Stimulated activated CD8-positive, alpha-beta memory T cell treated with anti-CD3 and anti-CD28 coated beads, Interleukin-7, amount 100 ng/mL, for 48 hours (primary cell): ENCODE results near the gene CCR9.

Experiments used
- DNase-seq, 2 donors: peaks; one replicate each; pipeline ENCODE4 v3.0.0-alpha.2; 2020; ENCODE audit warnings: low read depth in 1 of 2; ENCODE audit errors: extremely low read depth in 1 of 2

CCR9 gene

GRCh38 chr3:45906681-45907407 lies 20.5 kb downstream of the CCR9 start:
- DNase-seq = no peak

GRCh38 chr3:45907769-45908705 lies 21.7 kb downstream of the CCR9 start:
- DNase-seq = no peak

GRCh38 chr3:45908761-45909160 lies 22.4 kb downstream of the CCR9 start:
- DNase-seq = no peak

GRCh38 chr3:45909542-45909941 lies 23.2 kb downstream of the CCR9 start:
- no peak for DNase-seq

DNA sequence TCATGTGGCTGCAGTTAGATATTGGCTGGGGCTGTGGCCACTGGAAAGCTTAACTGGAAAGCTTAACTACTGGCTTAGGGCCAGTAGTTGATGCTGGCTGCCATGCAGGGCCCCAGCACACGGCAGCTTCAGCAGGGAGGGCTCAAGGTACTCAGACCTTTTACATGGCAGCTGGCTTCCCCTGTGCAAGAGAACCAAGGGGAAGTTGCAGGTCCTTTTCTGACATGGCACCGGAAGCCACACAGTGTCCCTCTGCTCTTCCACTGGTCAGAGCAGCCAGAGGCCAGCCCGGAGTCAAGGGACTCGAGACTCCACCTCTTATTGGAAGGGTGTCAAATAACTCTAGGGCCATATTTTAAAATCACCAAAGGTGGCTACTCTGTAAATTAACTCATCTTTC lies 24.5 kb downstream of the CCR9 start:
- no peak for DNase-seq

DNA sequence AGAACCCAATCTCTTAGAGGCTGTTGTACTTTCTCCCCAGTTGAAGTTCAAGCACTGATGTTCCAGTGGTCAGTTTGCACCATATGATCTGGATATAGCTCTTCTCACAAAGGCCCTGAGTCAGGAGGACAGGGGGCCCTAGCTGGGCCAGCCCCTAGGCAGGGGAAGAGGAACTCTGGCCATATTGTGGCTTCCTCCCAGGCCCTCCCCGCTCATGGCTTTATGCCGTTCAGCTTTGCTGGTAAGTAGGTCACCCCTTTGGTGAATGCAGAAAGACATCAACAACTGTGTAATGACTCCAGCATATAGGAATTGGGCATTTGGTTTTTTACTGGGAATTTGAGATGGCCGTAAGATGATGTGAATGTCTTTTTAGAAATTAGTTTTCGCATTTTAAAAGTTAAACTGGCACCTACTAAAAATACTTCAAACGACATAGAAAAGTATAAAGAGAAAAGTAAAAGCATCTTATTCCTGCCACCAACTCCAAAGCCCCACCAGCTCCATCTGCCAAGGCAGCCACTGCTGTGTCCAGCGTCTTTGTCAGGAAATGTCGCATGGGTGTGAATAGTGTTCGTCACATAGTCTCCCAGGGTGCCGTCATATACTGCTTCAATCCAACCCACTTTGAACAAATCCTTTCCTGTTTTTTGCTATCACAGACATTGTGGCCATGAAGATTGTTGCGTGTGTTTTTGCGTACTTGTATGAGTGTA lies 25.3 kb downstream of the CCR9 start:
- DNase-seq = no peak

- DNase-seq = no peak
Observed at GRCh38 chr3:45912435-45912834, 26.1 kb downstream of the CCR9 start.

GRCh38 chr3:45914362-45915058 lies 28.2 kb downstream of the CCR9 start:
- DNase-seq = no peak

GRCh38 chr3:45915059-45915439 lies 28.7 kb downstream of the CCR9 start:
- DNase-seq = no peak

DNA sequence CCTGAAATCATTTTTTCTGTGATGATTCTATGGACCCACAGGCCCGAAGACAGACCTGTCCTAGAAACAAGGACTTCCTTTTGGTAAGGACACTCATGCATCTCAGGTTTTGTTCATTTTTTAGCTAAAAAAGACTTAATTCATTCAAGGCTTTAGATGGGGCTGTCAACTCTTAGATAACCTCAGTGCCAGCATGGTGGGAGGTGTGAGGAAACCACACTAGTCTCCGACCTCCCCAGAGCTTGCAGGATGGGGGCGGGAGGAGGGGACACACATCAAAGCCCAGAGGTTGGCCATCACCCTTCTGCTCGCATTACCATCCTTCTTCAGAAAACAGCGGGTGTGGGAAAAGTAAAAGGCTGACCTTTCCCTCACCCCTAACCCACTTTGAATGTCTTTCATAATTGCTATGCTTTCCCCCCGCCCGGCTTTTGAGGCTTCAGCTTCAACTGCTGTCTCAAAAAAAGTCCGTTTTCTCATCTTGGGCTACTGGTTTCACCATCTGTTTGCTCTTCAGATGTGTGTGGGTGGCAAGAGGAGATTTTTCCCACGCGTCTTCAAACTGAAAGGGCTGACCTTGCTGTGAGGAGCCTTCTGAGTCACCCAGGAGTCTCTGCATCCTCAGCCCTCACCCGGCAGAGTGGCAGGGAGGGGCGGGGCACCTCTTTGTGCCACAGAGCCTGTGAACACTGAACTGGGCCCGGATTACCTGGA lies 29.3 kb downstream of the CCR9 start:
- DNase-seq = peak; percentile 76 to 85

- no peak for DNase-seq
Observed at GRCh38 chr3:45917146-45917898, 31.0 kb downstream of the CCR9 start.

DNA sequence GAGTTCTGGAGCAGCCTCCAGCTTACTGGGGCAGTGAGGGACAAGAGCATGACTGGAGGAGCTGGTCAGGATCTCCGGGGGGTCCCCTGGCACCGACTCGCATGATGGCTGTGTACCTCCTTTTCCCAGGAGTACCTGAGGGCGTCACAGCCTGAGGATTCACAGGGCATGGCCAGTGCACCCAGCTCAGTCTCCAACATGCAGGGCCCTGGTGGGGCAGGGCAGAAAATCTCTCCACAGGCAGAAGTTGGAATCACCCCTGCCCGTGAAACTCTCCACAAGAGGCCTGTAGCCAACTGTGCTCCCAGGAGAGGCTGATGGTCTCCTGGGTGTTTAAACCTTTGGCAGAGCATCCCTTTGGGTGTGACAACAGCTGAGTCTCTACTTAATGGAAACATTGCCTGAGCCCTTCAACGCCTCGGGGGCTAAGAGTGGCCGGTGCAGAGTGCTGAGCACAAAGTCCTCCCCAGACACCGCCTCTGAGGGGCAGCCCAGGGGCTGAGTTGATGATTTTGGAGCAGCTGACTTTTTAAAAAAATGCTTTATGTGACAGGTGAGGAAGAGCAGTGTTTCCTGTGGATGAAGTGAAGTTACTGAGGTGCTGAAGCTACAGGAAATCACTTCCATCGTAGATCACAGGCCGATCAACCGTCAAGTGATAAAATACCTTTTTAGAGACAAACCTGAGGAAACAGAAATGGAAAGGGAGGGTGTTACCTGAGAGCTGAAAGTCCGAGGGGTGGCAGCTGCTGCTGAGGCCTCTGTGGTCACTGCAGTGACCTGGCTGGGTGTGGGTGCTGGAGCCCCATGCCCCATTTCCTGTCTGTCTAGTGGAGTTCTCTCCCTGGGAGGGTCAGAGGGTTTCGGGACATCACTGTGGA lies 35.1 kb downstream of the CCR9 start:
- no peak for DNase-seq

GRCh38 chr3:45922039-45922326 lies 35.6 kb downstream of the CCR9 start:
- DNase-seq = no peak

DNA sequence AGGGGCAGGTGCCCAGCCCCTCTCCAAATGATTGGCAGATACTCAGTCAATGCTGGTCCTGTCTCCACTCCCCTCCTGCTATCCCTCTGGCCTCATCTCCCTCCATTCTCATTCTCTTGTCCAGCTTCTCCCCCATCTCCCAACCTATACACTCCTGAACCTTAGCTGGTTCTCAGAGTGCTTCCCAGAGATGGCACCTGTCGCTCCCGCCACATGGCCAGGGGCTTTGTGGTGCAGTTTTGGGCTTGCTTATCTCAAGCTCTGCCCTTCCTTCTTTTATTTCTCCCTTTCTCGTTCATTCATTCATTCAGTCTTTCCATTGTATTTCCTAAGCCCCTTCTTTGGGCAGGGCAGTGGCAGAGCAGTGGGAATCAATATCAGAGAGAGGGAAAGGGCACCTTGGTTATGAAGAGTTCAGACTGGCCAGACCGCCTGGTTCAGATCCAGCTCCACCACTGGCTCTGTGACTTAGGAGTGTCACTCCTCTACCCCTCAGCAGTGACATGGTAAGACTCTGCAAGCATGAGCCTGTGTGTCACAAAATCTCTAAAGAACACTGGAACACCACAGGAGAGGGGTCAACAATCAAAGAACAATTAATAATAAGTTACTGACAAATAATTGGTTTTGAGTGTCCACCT lies 36.7 kb downstream of the CCR9 start:
- no peak for DNase-seq

- no peak for DNase-seq
Observed at GRCh38 chr3:45923755-45924154, 37.4 kb downstream of the CCR9 start.

DNA sequence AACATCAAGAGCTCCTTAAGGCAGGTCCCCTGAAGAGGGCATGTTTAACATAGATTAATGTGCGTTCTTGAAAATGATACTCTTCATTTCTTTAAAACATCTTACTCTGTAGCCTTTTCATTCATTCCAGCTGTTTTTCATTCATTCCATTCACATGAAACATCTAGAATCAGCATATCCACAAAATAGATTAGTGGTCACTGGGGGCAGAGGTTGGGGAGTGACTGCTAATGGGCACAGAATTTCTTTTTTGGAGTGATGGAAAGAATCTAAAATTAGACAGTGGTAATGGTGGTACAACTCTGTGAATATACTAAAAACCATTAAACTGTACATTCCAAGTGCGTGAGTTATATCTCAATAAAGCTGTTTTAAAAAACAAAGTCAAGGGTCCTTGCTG lies 41.5 kb downstream of the CCR9 start:
- DNase-seq = no peak

DNA sequence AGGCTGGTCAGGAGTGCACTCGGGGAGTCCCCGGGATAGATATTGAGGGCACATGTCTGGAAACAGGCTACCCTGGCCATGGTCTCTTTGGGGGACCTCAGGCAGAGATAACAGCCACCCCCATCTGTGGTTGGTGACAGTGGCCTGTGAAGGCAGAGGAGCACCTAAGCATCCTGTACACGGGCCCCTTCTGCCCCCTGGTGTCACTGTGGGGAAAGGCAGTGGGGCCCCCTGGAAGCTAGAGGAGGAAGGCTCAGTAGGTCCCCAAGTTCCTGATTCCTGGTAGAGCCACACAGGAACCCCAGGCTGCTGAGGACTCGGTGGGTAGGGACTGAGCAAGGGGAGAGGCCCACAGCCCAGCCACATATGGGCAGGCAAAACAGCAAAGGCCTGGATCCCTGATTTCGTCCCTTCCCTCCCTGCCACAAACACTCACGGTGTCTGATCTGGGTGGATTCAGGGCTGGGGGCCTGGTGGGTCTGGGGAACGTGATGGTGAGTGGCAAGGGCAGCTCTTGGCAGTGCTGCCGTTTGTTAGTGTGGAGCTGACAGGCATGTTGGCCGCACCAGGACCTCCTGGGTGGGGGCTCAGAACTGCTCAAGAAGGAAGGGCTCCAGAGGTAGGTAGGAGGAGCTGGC lies 42.8 kb downstream of the CCR9 start:
- DNase-seq = peak in 1 of 2 donors; percentile 33

- no peak for DNase-seq
Observed at GRCh38 chr3:45931496-45931895, 45.2 kb downstream of the CCR9 start.
